Breast epithelium (tissue), 4 donors: ENCODE measurements around the gene SYK. TPM values are rescaled to one million over a fixed set of nuclear protein-coding genes. Genes with fewer than 3 reads are reported as not detected.

ENCODE experiments used
- DNase-seq, 2 donors: peaks; one replicate each; pipeline ENCODE4 v3.0.0-alpha.2; 2019; ENCODE audit warnings: low spot score in 2 of 2
- H3K27ac ChIP-seq, 2 donors: fragments of 200-600 bp; sonication (generic) in 1 of 2; one replicate each; pipeline ENCODE4 v1.5.1; 2016 to 2019; ENCODE audit warnings: mild to moderate bottlenecking in 1 of 2
- H3K27me3 ChIP-seq, 2 donors: fragments of 200-600 bp; sonication (generic) in 1 of 2; one replicate each; pipeline versions ENCODE4 v1.5.1 to v1.6.0; 2017 to 2019; ENCODE audit warnings: control low read depth in 1 of 2, mild to moderate bottlenecking in 1 of 2
- H3K36me3 ChIP-seq: fragments of 200-600 bp; one replicate; pipeline ENCODE4 v1.5.1; 2019
- H3K4me1 ChIP-seq, 2 donors: fragments of 200-600 bp; sonication (generic); one replicate each; pipeline ENCODE4 v1.5.1; 2016 to 2019; ENCODE audit warnings: control low read depth in 1 of 2
- H3K4me3 ChIP-seq, 3 donors: fragments of 200-600 bp; sonication (generic); 1 replicate in 2 of 3; 2 replicates in 1 of 3; pipeline ENCODE4 v1.5.1; 2016 to 2019; ENCODE audit warnings: mild to moderate bottlenecking in 3 of 3, moderate library complexity in 2 of 3
- H3K9me3 ChIP-seq, 2 donors: fragments of 200-600 bp; sonication (generic) in 1 of 2; one replicate each; pipeline ENCODE4 v1.5.1; 2016 to 2019; ENCODE audit warnings: control low read depth in 1 of 2
- CTCF ChIP-seq, 3 donors: fragments of 450-650 bp; IDR thresholded peaks; one replicate each; pipeline ENCODE4 v1.5.1; 2016 to 2017; ENCODE audit warnings: antibody characterized with exemption in 3 of 3, mild to moderate bottlenecking in 3 of 3, moderate library complexity in 3 of 3
- POLR2A ChIP-seq: fragments of 450-650 bp; IDR thresholded peaks from one replicate; pipeline ENCODE4 v1.6.1; 2016; ENCODE audit warnings: antibody characterized with exemption, mild to moderate bottlenecking, moderate library complexity
- POLR2AphosphoS5 ChIP-seq, 3 donors: sonication (generic); formaldehyde crosslinking; IDR thresholded peaks; one replicate each; pipeline ENCODE4 v1.6.1; 2017; ENCODE audit warnings: antibody characterized with exemption in 3 of 3
- intact Hi-C: fragments of 100-400 bp; cut with DNase I; formaldehyde crosslinking; loops from one replicate; pipeline ENCODE4 v1.15.1; 2023; ENCODE audit warnings: low total_unique reads
- total RNA-seq, 3 donors: library from RNA; depleted of rRNA; stranded (reverse); fragments of >200 nt; gene quantifications; one replicate each; pipeline ENCODE4 v1.1.0, GENCODE V29; 2016

SYK gene
- total RNA-seq, 3 donors from 2014 or later = 11.8 to 37.8 (median 25.9) TPM

DNA sequence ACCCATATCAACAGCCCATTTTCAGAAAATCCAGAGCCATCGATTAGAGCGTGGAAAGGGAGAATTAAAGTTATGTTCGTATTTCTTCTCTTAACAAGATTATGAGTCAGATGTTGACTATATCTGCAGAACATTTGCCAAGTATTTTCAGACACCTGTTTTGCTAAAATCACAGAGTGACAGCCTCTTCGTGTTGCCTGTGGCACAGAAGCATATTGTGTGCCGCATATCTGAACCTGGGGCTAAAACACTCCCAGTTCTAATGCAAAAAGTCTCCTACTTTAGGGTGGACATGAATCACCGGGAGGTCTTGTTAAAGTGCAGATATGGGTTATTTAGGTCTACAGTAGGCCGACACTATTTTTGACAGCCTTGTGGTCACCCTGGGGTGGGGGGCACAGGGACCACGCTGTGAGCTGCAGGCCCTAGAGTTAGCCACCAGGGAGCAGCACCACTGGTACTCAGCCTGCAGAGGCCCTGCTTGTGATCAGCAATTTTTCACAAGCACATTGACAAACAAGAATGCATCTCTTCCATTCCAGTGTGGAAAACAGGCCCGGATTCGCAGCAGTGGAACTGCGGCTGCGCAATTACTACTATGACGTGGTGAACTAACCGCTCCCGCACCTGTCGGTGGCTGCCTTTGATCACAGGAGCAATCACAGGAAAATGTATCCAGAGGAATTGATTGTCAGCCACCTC lies 93.5 kb downstream of the SYK start:
- TF ChIP-seq POLR2A (no peak), CTCF (IDR thresholded peaks at IDR 0.05) (no peak), POLR2AphosphoS5 (IDR thresholded peaks at IDR 0.05) (no peak)
- no peak for DNase-seq

DNA sequence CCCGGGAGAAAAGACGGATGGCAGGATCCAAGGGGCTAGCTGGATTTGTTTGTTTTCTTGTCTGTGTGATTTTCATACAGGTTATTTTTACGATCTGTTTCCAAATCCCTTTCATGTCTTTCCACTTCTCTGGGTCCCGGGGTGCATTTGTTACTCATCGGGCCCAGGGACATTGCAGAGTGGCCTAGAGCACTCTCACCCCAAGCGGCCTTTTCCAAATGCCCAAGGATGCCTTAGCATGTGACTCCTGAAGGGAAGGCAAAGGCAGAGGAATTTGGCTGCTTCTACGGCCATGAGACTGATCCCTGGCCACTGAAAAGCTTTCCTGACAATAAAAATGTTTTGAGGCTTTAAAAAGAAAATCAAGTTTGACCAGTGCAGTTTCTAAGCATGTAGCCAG lies 94.2 kb downstream of the SYK start:
- H3K27ac ChIP-seq = no peak overlapping the region
- H3K27me3 ChIP-seq = no peaks in the 10 kb centered on the region
- no peaks in the 10 kb centered on the region for H3K36me3 ChIP-seq
- no peaks in the 10 kb centered on the region for H3K9me3 ChIP-seq
- intact Hi-C loops = no loop called here
- H3K4me3 ChIP-seq = no peak overlapping the region
- no peaks in the 10 kb centered on the region for H3K4me1 ChIP-seq
- no peak for DNase-seq
- TF ChIP-seq CTCF (IDR thresholded peaks at IDR 0.05) (no peak), POLR2A (no peak), POLR2AphosphoS5 (IDR thresholded peaks at IDR 0.05) (no peak)

More for the DNA sequence above, 93.5 kb downstream of the SYK start:
- no peaks in the 10 kb centered on the region for H3K4me1 ChIP-seq
- no peaks in the 10 kb centered on the region for H3K36me3 ChIP-seq
- intact Hi-C loops = no loop called here
- no peak overlapping the region for H3K27ac ChIP-seq
- H3K9me3 ChIP-seq = no peaks in the 10 kb centered on the region
- H3K27me3 ChIP-seq = no peaks in the 10 kb centered on the region
- H3K4me3 ChIP-seq = no peak overlapping the region

GRCh38 chr9:90896231-90896630 lies 94.6 kb downstream of the SYK start:
- Histone ChIP-seq H3K4me1 (no peaks in the 10 kb centered on the region), H3K27me3 (no peaks in the 10 kb centered on the region), H3K4me3 (no peak overlapping the region), H3K9me3 (no peaks in the 10 kb centered on the region), H3K27ac (no peak overlapping the region), H3K36me3 (no peaks in the 10 kb centered on the region)
- no peak for DNase-seq
- intact Hi-C loops = no loop called here
- no peak for TF ChIP-seq CTCF (IDR thresholded peaks at IDR 0.05)
- TF ChIP-seq POLR2AphosphoS5 (IDR thresholded peaks at IDR 0.05) = no peak
- TF ChIP-seq POLR2A = no peak

- Histone ChIP-seq H3K27ac (no peak overlapping the region), H3K4me3 (no peak overlapping the region), H3K36me3 (no peaks in the 10 kb centered on the region), H3K27me3 (no peaks in the 10 kb centered on the region), H3K9me3 (no peaks in the 10 kb centered on the region), H3K4me1 (no peaks in the 10 kb centered on the region)
- intact Hi-C loops = no loop called here
- TF ChIP-seq POLR2A = no peak
- no peak for DNase-seq
Measured at GRCh38 chr9:90898228-90898627, 96.6 kb downstream of the SYK start.

DNA sequence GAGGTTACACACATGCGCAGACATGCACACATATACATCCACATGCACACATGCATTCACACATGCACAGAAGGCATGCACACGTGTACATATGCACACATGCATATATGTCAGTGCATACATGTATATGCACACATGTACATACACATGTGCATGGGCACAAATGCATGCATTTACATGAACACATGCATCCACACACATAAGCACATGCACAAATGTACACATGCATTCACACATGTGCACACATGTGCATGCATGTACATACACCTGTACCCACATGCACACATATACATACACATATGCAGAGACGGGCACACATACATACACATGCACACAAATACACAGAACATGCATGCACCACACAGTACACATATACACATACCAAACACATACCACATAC lies 97.7 kb downstream of the SYK start:
- no peak for DNase-seq
- intact Hi-C loops = no loop called here
- no peaks in the 10 kb centered on the region for H3K9me3 ChIP-seq
- no peaks in the 10 kb centered on the region for H3K4me1 ChIP-seq
- H3K27me3 ChIP-seq = no peaks in the 10 kb centered on the region
- H3K36me3 ChIP-seq = no peaks in the 10 kb centered on the region
- H3K27ac ChIP-seq = no peak overlapping the region
- no peak overlapping the region for H3K4me3 ChIP-seq
- no peak for TF ChIP-seq POLR2A
- TF ChIP-seq CTCF (IDR thresholded peaks at IDR 0.05) = no peak

GRCh38 chr9:90900130-90900529 lies 98.5 kb downstream of the SYK start:
- H3K27ac ChIP-seq = no peak overlapping the region
- peaks cover 0 to 6% of the 10 kb centered on the region in 2 donors for H3K4me1 ChIP-seq
- intact Hi-C loops = no loop called here
- no peak for DNase-seq
- TF ChIP-seq POLR2AphosphoS5 (IDR thresholded peaks at IDR 0.05) (no peak), CTCF (IDR thresholded peaks at IDR 0.05) (no peak), POLR2A (no peak)
- H3K27me3 ChIP-seq = no peaks in the 10 kb centered on the region
- H3K4me3 ChIP-seq = no peak overlapping the region
- H3K9me3 ChIP-seq = no peaks in the 10 kb centered on the region
- no peaks in the 10 kb centered on the region for H3K36me3 ChIP-seq
